ENCODE results near the gene DUSP28. TPM values are rescaled to one million over a fixed set of nuclear protein-coding genes. Genes with fewer than 3 reads are reported as not detected.

The DUSP28 gene
- total and polyA plus RNA-seq, 2 of the 8 experiments (the other 6 are each of a cell fraction or from before 2014, with no cell fraction given) = 2.1 to 2.3 TPM

DNA sequence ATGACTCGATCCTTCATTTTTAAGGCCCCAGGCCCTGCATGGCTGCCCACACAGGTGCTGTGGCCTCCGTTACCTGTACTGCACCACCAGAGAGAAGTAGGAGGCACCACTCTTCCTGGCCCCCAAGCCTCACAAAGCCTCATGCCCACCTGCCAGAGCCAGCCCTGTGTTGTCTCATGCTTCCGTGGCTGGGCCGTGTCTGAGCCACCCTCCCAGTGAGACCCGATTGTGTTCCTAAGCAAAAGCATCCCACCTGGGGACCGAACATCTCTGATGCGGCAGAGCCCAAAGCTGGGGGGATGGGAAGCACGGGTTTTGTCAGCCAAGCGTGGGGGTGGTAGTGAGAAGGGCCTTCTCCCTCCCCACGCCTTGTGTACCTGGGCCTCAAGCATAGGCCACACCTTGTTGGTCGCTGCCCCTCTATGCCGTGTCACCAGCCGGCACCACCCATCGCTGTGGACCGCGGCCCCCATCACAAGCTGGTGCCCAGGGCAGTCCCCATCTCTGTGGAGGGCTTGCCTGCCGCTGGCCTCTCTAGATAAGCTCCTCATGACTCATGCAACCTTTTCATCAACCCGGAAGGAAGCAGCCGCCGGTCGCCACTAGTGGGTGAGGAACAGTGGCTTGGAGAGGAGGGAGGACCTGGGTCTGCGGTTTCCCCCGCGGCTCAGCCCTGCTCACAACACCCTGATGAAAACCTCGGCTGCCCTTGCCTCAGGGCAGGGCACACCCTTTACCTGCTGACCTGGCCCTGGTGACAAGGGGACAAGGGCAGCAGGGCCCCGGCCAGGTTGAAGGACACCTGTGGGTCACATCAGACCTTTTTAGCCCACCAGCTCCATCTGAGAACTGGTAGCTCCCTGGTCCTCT is 5.4 kb downstream of the DUSP28 start:
- no peak for FAIRE-seq
- TF ChIP-seq TAF1 (IDR thresholded peaks at IDR 0.05; ENCODE audit: low read depth, low read length) (no peak), TBP (IDR thresholded peaks at IDR 0.05; ENCODE audit: low read depth, low read length) (no peak)
- ChIA-PET POLR2A (ENCODE audit: partially characterized antibody) (interaction anchor here (0.7 to 3.0 kb wide), 4 partner anchors 8 to 24 kb away, joined by 3 to 21 read pairs (median 4); partner anchors contain the start of genes ANKMY1 and CAPN10), CTCF (ENCODE audit: partially characterized antibody) (interaction anchor here (0.6 to 5.3 kb wide), 19 partner anchors 8 to 129 kb away, joined by 3 to 37 read pairs (median 4); partner anchors contain the start of genes ANKMY1 and CAPN10)
- H3K79me2 ChIP-seq (ENCODE audit: control insufficient read depth in 1 of 2, insufficient read depth in 2 of 2, low read length in 2 of 2) = no peaks in the 10 kb centered on the region
- no peak overlapping the region for H3K27ac ChIP-seq (ENCODE audit: low read depth, low read length)
- H3K9ac ChIP-seq (replicated peaks in 1 of 4; ENCODE audit: extremely low read depth in 1 of 4, low read depth in 3 of 4, low read length in 3 of 4) = no peak overlapping the region
- H3K4me3 ChIP-seq (ENCODE audit: extremely low read depth in 1 of 4, insufficient read depth in 2 of 4, low read depth in 3 of 4, low read length in 4 of 4) = peak overlapping the region in 1 of 4 experiments; percentile 41; a peak in 1 of 8 replicates
- H3K14ac ChIP-seq (ENCODE audit: insufficient read length) = no peak overlapping the region
- 0 out of 2 replicates have a peak overlapping the region, but pooled peaks have one; percentile 60 for H3K18ac ChIP-seq (ENCODE audit: extremely low read depth, low read length)
- no peaks in the 10 kb centered on the region for H3K79me1 ChIP-seq (ENCODE audit: low read depth, low read length)
- H3K36me3 ChIP-seq (ENCODE audit: control insufficient read depth in 2 of 4, insufficient read depth in 4 of 4, low read length in 3 of 4) = no peaks in the 10 kb centered on the region
- H2AK5ac ChIP-seq (ENCODE audit: low read depth, low read length) = no peak overlapping the region
- H2BK120ac ChIP-seq (replicated peaks; ENCODE audit: low read depth, low read length) = no peak overlapping the region
- 0 out of 2 replicates have a peak overlapping the region, but pooled peaks have one; percentile 32 for H2BK15ac ChIP-seq (ENCODE audit: low read length)
- no peak overlapping the region for H4K5ac ChIP-seq (ENCODE audit: insufficient read length, low read depth, low read length)
- peak overlapping the region in 1 of 2 experiments; percentile 88; a peak in 1 of 4 replicates for H3K4me2 ChIP-seq (ENCODE audit: insufficient read depth in 1 of 2, low read depth in 2 of 2, low read length in 2 of 2)
- H4K8ac ChIP-seq (ENCODE audit: extremely low read depth, insufficient read depth, low read length) = peak overlapping the region; percentile 15; the same call in 1 of the 2 replicates
- peak in 1 of 2 experiments; percentile 41 for DNase-seq (ENCODE audit: low read depth in 1 of 2, low spot score in 2 of 2)
- H3K9me3 ChIP-seq (ENCODE audit: insufficient read depth in 2 of 2, low read depth in 1 of 2, low read length in 1 of 2) = no peaks in the 10 kb centered on the region
- WGBS, 2 experiments (ENCODE audit: extremely low coverage in 1 of 2, insufficient coverage in 1 of 2, insufficient read length in 1 of 2, insufficient replicate concordance in 2 of 2, low coverage in 1 of 2, low lambda C conversion rate in 2 of 2, missing lambda C conversion rate in 1 of 2) = 89% methylated on average over 20 of the region's 26 CpGs; no CpG with 5 or more reads in 1 of the 2 experiments
- no peak overlapping the region for H3K4ac ChIP-seq (replicated peaks; ENCODE audit: insufficient read length, low read depth, low read length)
- H4K91ac ChIP-seq (replicated peaks; ENCODE audit: insufficient read length, low read length) = no peak overlapping the region
- H3K23me2 ChIP-seq (ENCODE audit: low read depth, low read length) = peaks cover 10% of the 10 kb centered on the region; the same call in 1 of the 2 replicates
- H4K20me1 ChIP-seq (replicated peaks in 1 of 2; ENCODE audit: control insufficient read depth in 1 of 2, insufficient read depth in 2 of 2, low read length in 2 of 2) = peaks cover 0 to 10% of the 10 kb centered on the region in 2 experiments
- H2BK20ac ChIP-seq (ENCODE audit: low read length) = no peak overlapping the region
- H3K4me1 ChIP-seq (replicated peaks in 1 of 4; ENCODE audit: control insufficient read depth in 3 of 4, insufficient read depth in 4 of 4, low read length in 3 of 4) = peaks cover 0 to 30% (median 21%) of the 10 kb centered on the region in 4 experiments; a peak in 6 of 7 replicates
- no peak overlapping the region for H2BK12ac ChIP-seq (ENCODE audit: low read depth, low read length)
- H2AFZ ChIP-seq (ENCODE audit: low read length) = no peak overlapping the region
- H3K56ac ChIP-seq (replicated peaks; ENCODE audit: insufficient read length, low read depth, low read length) = no peak overlapping the region
- no peak overlapping the region for H3K23ac ChIP-seq (ENCODE audit: insufficient read length)
- H2BK5ac ChIP-seq (ENCODE audit: low read depth, low read length) = 0 out of 2 replicates have a peak overlapping the region, but pooled peaks have one; percentile 45
- peaks cover 18 to 34% (median 30%) of the 10 kb centered on the region in 4 experiments for H3K27me3 ChIP-seq (replicated peaks in 1 of 4; ENCODE audit: control insufficient read depth in 3 of 4, extremely low read depth in 1 of 4, insufficient read depth in 3 of 4, low read length in 3 of 4)

Measured in H1 (cell line).